Ascending aorta (tissue), 2 donors: ENCODE data around the gene RAB8B. TPM values are rescaled to one million over a fixed set of nuclear protein-coding genes. Genes with fewer than 3 reads are reported as not detected.

Experiments
- DNase-seq, 2 donors: peaks; one replicate each; pipeline ENCODE4 v3.0.0-alpha.2; 2019; ENCODE audit warnings: low spot score in 2 of 2
- H3K27ac ChIP-seq, 2 donors: fragments of 200-600 bp; sonication (generic); one replicate each; pipeline ENCODE4 v1.5.1; 2016 to 2017; ENCODE audit warnings: mild to moderate bottlenecking in 1 of 2
- H3K27me3 ChIP-seq: fragments of 200-600 bp; sonication (generic); one replicate; pipeline ENCODE4 v1.5.1; 2017
- H3K36me3 ChIP-seq, 2 donors: fragments of 200-600 bp; sonication (generic); one replicate each; pipeline ENCODE4 v1.5.1; 2016
- H3K4me1 ChIP-seq, 2 donors: fragments of 200-600 bp; sonication (generic); one replicate each; pipeline ENCODE4 v1.5.1; 2016 to 2017; ENCODE audit warnings: mild to moderate bottlenecking in 1 of 2
- H3K4me3 ChIP-seq, 2 donors: fragments of 200-600 bp; sonication (generic); one replicate each; pipeline ENCODE4 v1.5.1; 2016 to 2017; ENCODE audit warnings: mild to moderate bottlenecking in 1 of 2
- H3K9me3 ChIP-seq, 2 donors: fragments of 200-600 bp; sonication (generic); one replicate each; pipeline ENCODE4 v1.5.1; 2016
- CTCF ChIP-seq, 3 experiments: fragments of 200-600 bp in 2 of 3; fragments of 450-650 bp in 1 of 3; sonication (generic) in 2 of 3; IDR thresholded peaks; one replicate each; pipeline ENCODE4 v1.5.1; 2016 to 2019; ENCODE audit warnings: antibody characterized with exemption in 3 of 3, mild to moderate bottlenecking in 1 of 3, moderate library complexity in 1 of 3
- intact Hi-C: fragments of 100-400 bp; cut with DNase I; formaldehyde crosslinking; loops from one replicate; pipeline ENCODE4 v1.15.1; 2023
- total RNA-seq: library from RNA; depleted of rRNA; stranded (reverse); fragments of >200 nt; gene quantifications from one replicate; pipeline ENCODE4 v1.1.0, GENCODE V29; 2016

Gene RAB8B
- total RNA-seq, 1 donor from 2014 or later: 25.1 TPM

GRCh38 chr15:63283126-63283525 is 93.7 kb downstream of the RAB8B start:
- intact Hi-C loops: no loop called here
- Histone ChIP-seq H3K36me3 (peaks cover 6 to 23% of the 10 kb centered on the region in 2 donors), H3K27me3 (no peaks in the 10 kb centered on the region), H3K4me3 (no peak overlapping the region), H3K4me1 (peaks cover 0 to 4% of the 10 kb centered on the region in 2 donors), H3K9me3 (no peaks in the 10 kb centered on the region), H3K27ac (peak overlapping the region in 1 of 2 donors; percentile 11)
- no peak for DNase-seq
- no peak for TF ChIP-seq CTCF (IDR thresholded peaks at IDR 0.05)

GRCh38 chr15:63284335-63284734 is 94.9 kb downstream of the RAB8B start:
- Histone ChIP-seq H3K4me1 (peaks cover 0 to 4% of the 10 kb centered on the region in 2 donors), H3K27ac (peak overlapping the region in 1 of 2 donors; percentile 11), H3K27me3 (no peaks in the 10 kb centered on the region), H3K4me3 (no peak overlapping the region), H3K9me3 (no peaks in the 10 kb centered on the region), H3K36me3 (peaks cover 6 to 23% of the 10 kb centered on the region in 2 donors)
- TF ChIP-seq CTCF (IDR thresholded peaks at IDR 0.05): no peak
- DNase-seq: no peak
- intact Hi-C loops: no loop called here

- no peaks in the 10 kb centered on the region for H3K27me3 ChIP-seq
- peak overlapping the region in 1 of 2 donors; percentile 5 for H3K27ac ChIP-seq
- intact Hi-C loops: no loop called here
- H3K36me3 ChIP-seq: peaks cover 6 to 23% of the 10 kb centered on the region in 2 donors
- DNase-seq: no peak
- no peak for TF ChIP-seq CTCF (IDR thresholded peaks at IDR 0.05)
- no peak overlapping the region for H3K4me3 ChIP-seq
- no peaks in the 10 kb centered on the region for H3K9me3 ChIP-seq
- H3K4me1 ChIP-seq: peaks cover 5 to 16% of the 10 kb centered on the region in 2 donors
These were observed 97.7 kb downstream of the RAB8B start for GRCh38 chr15:63287109-63287508.

- no peak overlapping the region for H3K27ac ChIP-seq
- no peak overlapping the region for H3K4me3 ChIP-seq
- peaks cover 5 to 17% of the 10 kb centered on the region in 2 donors for H3K4me1 ChIP-seq
- H3K27me3 ChIP-seq: no peaks in the 10 kb centered on the region
- peaks cover 6 to 18% of the 10 kb centered on the region in 2 donors for H3K36me3 ChIP-seq
- no peak for DNase-seq
- H3K9me3 ChIP-seq: no peaks in the 10 kb centered on the region
- intact Hi-C loops: loop anchor here (1.0 kb wide), 1 partner anchor 115 kb away; no protein-coding TSS in a partner anchor
- no peak for TF ChIP-seq CTCF (IDR thresholded peaks at IDR 0.05)
These were observed 98.9 kb downstream of the RAB8B start for GRCh38 chr15:63288342-63288741.

- H3K27ac ChIP-seq: no peak overlapping the region
- intact Hi-C loops: loop anchor here (1.0 kb wide), 1 partner anchor 114 kb away; no protein-coding TSS in a partner anchor
These were observed 99.5 kb downstream of the RAB8B start for GRCh38 chr15:63288778-63289378.

More at GRCh38 chr15:63288778-63289378, 99.5 kb downstream of the RAB8B start:
- no peaks in the 10 kb centered on the region for H3K27me3 ChIP-seq
- no peak overlapping the region for H3K4me3 ChIP-seq
- peaks cover 5 to 17% of the 10 kb centered on the region in 2 donors for H3K4me1 ChIP-seq
- no peaks in the 10 kb centered on the region for H3K9me3 ChIP-seq
- H3K36me3 ChIP-seq: peaks cover 6 to 14% of the 10 kb centered on the region in 2 donors
- TF ChIP-seq CTCF (IDR thresholded peaks at IDR 0.05): peak; percentile 56 to 74 (median 65)
- DNase-seq: no peak
